Natural killer cell (primary cell): ENCODE measurements around the gene GALNT2. TPM values are rescaled to one million over a fixed set of nuclear protein-coding genes. Genes with fewer than 3 reads are reported as not detected.

Source experiments
- ATAC-seq, 3 donors: fragments of 150-1000 bp in 2 of 3; fragments of 200-7000 bp in 1 of 3; cut with Tn5 transposase; 1 replicate in 1 of 3; 2 replicates in 2 of 3; pipeline ENCODE4 v1.10.0; 2021; ENCODE audit warnings: mild to moderate bottlenecking in 2 of 3, moderate library complexity in 2 of 3
- DNase-seq, 2 donors: peaks; one replicate each; pipeline versions ENCODE4 v3.0.0 to v3.0.0-alpha.2; 2013 to 2021; ENCODE audit warnings: mixed read lengths in 1 of 2
- H3K27ac ChIP-seq: one replicate; pipeline ENCODE4 v1.5.1; 2013; ENCODE audit warnings: mild to moderate bottlenecking, low read length
- H3K27me3 ChIP-seq: one replicate; pipeline ENCODE4 v1.6.1; 2013; ENCODE audit warnings: low read length; ENCODE audit not compliant: control insufficient read depth, insufficient read depth
- H3K36me3 ChIP-seq: one replicate; pipeline ENCODE4 v1.6.1; 2013; ENCODE audit warnings: low read length; ENCODE audit not compliant: control insufficient read depth, insufficient read depth
- H3K4me1 ChIP-seq: one replicate; pipeline ENCODE4 v1.6.1; 2013; ENCODE audit warnings: low read length; ENCODE audit not compliant: control insufficient read depth, insufficient read depth
- H3K4me3 ChIP-seq: one replicate; pipeline ENCODE4 v1.5.1; 2013; ENCODE audit warnings: low read length
- H3K9me3 ChIP-seq: one replicate; pipeline ENCODE4 v1.6.1; 2013; ENCODE audit warnings: low read length; ENCODE audit not compliant: control insufficient read depth, insufficient read depth
- H3K27ac Mint-ChIP-seq, 2 donors: one replicate each; pipeline ENCODE4 v1.8.0; 2022; ENCODE audit warnings: mild to moderate bottlenecking in 2 of 2, mixed read lengths in 2 of 2, moderate library complexity in 1 of 2
- H3K27me3 Mint-ChIP-seq, 2 donors: one replicate each; pipeline ENCODE4 v1.8.0; 2022; ENCODE audit warnings: low read depth in 2 of 2, mixed read lengths in 2 of 2
- H3K36me3 Mint-ChIP-seq: one replicate; pipeline ENCODE4 v1.8.0; 2022; ENCODE audit warnings: mixed read lengths
- H3K4me1 Mint-ChIP-seq, 2 donors: one replicate each; pipeline ENCODE4 v1.8.0; 2022; ENCODE audit warnings: mixed read lengths in 2 of 2
- H3K4me3 Mint-ChIP-seq: one replicate; pipeline ENCODE4 v1.8.0; 2022; ENCODE audit warnings: mild to moderate bottlenecking, moderate library complexity, mixed read lengths
- H3K9me3 Mint-ChIP-seq, 2 donors: one replicate each; pipeline ENCODE4 v1.8.0; 2022; ENCODE audit warnings: mixed read lengths in 2 of 2
- WGBS: methylation state at CpG from one replicate; pipeline ENCODE4 v1.1.7; 2013; ENCODE audit warnings: missing lambda C conversion rate; ENCODE audit not compliant: insufficient coverage; 5-methylcytosine and 5-hydroxymethylcytosine counted together
- intact Hi-C: fragments of 100-400 bp; cut with micrococcal nuclease; formaldehyde crosslinking; loops from one replicate; pipeline ENCODE4 v1.14.2; 2022
- total RNA-seq, 4 donors: library from RNA; stranded (reverse); fragments of 120-200 nt in 1 of 4; gene quantifications; one replicate each; pipeline versions ENCODE4 v1.2.3 to v1.2.4, GENCODE V29; 2013 to 2022
- TF ChIP-seq, protein P1 (sequence below): fragments of 200-600 bp; IDR thresholded peaks from one replicate; pipeline ENCODE4 v1.8.0; 2022; ENCODE audit warnings: antibody characterized with exemption

The GALNT2 gene
- total RNA-seq, 3 donors from 2014 or later (not counting 1 experiment from before 2014, with no cell fraction given) = 31.2 to 53.6 (median 47.3) TPM

DNA sequence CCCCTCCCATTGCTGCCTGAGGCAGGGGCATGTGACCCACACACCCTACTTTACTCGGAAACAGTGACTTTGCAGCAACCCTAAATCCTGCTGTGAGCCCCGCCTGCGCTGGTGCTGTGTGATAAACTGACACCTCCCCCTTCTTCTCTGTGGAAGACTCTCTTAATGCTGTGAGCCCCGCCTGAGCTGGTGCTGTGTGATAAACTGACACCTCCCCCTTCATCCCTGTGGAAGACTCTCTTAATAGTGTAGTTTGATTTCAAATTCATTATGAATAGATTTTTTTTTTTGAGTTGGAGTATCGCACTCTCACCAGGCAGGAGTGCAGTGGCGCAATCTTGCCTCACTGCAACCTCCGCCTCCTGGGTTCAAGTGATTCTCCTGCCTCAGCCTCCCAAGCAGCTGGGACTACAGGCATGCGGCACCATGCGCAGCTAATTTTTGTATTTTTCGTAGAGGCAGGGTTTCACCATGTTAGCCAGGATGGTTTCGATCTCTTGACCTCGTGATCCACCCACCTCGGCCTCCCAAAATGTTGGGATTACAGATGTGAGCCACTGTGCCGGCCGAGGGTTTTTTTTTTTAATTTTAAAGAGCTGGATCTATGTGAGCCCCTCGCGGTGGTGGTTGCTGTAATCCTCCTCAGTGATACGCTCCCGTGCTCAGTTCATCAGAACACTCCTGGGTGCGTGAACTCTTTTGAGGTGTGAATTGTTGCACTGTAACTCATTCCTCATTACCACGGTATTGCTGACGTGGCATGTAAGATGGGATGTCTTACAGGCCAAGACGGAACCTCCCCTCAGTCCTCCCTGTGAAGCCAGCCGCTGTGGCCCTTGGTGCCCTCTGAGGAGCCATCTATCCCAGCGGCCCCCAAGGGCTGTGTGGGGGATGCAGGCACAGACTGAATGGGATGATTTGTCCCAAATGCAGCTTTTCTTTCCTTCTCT is 60.3 kb downstream of the GALNT2 start:
- no peaks in the 10 kb centered on the region for H3K36me3 ChIP-seq
- H3K4me1 ChIP-seq = peaks cover 47% of the 10 kb centered on the region

DNA sequence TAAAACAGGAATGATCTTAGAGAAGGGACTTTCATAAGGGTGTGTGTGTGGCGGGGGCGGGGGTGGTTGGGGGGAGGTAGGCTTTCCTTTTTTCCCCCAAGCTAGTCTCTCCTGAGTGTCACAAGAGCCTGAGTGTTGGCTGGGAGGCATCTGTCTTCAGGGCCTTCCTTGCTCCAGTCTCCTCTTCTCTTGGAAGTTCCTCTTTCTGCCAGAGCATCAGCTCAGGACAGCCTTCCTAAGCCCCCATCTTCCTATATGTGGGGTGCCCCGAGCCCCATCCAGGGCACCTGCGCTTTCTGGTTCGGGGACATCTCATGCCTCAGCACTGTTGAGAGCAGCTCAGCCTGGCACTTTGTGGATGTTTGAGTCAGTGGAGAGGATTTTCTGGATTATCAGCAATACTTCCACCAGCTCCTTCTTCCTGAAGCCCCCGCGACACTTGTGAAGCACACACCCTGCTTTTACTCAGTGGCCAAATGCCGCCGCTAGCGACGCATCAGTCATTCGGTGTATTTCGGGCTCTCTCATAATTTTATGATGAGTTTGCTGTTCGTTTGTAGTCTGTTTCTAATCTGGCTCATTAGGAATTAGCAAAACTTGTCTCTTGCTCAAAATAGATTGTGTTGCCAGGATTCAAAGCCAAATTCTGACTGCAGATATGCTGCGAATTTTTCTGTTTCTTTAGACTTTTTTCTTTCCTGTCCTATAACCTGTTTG is 61.7 kb downstream of the GALNT2 start:
- DNase-seq (no peak), ATAC-seq (no peak)
- Mint-ChIP-seq H3K27ac (peak overlapping the region in 1 of 2 donors; percentile 71), H3K4me1 (peaks cover 65 to 73% of the 10 kb centered on the region in 2 donors), H3K9me3 (no peaks in the 10 kb centered on the region), H3K27me3 (no peaks in the 10 kb centered on the region), H3K4me3 (peak overlapping the region; percentile 31), H3K36me3 (no peaks in the 10 kb centered on the region)
- 87% methylated on average over 13 of the region's 15 CpGs for WGBS
- peaks cover 42% of the 10 kb centered on the region for H3K4me1 ChIP-seq
- no peaks in the 10 kb centered on the region for H3K9me3 ChIP-seq
- TF ChIP-seq, protein P1, sequence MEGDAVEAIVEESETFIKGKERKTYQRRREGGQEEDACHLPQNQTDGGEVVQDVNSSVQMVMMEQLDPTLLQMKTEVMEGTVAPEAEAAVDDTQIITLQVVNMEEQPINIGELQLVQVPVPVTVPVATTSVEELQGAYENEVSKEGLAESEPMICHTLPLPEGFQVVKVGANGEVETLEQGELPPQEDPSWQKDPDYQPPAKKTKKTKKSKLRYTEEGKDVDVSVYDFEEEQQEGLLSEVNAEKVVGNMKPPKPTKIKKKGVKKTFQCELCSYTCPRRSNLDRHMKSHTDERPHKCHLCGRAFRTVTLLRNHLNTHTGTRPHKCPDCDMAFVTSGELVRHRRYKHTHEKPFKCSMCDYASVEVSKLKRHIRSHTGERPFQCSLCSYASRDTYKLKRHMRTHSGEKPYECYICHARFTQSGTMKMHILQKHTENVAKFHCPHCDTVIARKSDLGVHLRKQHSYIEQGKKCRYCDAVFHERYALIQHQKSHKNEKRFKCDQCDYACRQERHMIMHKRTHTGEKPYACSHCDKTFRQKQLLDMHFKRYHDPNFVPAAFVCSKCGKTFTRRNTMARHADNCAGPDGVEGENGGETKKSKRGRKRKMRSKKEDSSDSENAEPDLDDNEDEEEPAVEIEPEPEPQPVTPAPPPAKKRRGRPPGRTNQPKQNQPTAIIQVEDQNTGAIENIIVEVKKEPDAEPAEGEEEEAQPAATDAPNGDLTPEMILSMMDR = no peak
- intact Hi-C loops = no loop called here
- H3K4me3 ChIP-seq = no peak overlapping the region
- no peaks in the 10 kb centered on the region for H3K27me3 ChIP-seq
- no peaks in the 10 kb centered on the region for H3K36me3 ChIP-seq
- H3K27ac ChIP-seq = no peak overlapping the region

More for the DNA sequence above, 60.3 kb downstream of the GALNT2 start:
- Histone ChIP-seq H3K27me3 (no peaks in the 10 kb centered on the region), H3K27ac (no peak overlapping the region), H3K4me3 (no peak overlapping the region), H3K9me3 (no peaks in the 10 kb centered on the region)
- Mint-ChIP-seq H3K36me3 (no peaks in the 10 kb centered on the region), H3K4me1 (peaks cover 65 to 75% of the 10 kb centered on the region in 2 donors), H3K27ac (peak overlapping the region; percentile 80 to 93), H3K9me3 (no peaks in the 10 kb centered on the region), H3K27me3 (no peaks in the 10 kb centered on the region), H3K4me3 (peak overlapping the region; percentile 79)
- peak; percentile 74 to 79 (median 75) for ATAC-seq
- WGBS = 79% methylated on average over 24 of the region's 25 CpGs
- peak; percentile 34 to 48 for DNase-seq
- intact Hi-C loops = no loop called here
- TF ChIP-seq, protein P1 = no peak

DNA sequence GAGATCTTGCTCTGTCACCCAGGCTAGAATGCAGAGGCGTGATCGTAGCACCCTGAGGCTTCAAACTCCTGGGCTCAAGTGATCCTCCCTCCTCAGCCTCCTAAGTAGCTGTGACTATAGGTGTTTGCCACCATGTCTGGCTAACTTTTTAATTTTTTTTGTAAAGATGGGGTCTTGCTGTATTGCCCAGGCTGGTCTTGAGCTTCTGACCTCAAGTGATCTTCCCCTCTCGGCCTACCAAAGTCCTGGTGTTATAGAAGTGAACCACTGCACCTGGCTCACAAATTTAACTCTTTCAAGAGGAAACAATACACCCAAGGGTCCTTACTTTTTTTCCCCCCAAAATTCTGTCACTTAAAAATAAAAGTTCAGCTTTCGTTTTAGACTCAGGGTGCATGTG is 62.3 kb downstream of the GALNT2 start:
- Histone ChIP-seq H3K4me3 (no peak overlapping the region), H3K27me3 (no peaks in the 10 kb centered on the region), H3K36me3 (no peaks in the 10 kb centered on the region), H3K27ac (no peak overlapping the region), H3K9me3 (no peaks in the 10 kb centered on the region), H3K4me1 (peaks cover 37% of the 10 kb centered on the region)
- Mint-ChIP-seq H3K27ac (no peak overlapping the region), H3K4me3 (no peak overlapping the region), H3K36me3 (no peaks in the 10 kb centered on the region), H3K27me3 (no peaks in the 10 kb centered on the region), H3K4me1 (peaks cover 63 to 72% of the 10 kb centered on the region in 2 donors), H3K9me3 (no peaks in the 10 kb centered on the region)
- 98% methylated on average over 4 of the region's 4 CpGs for WGBS
- DNase-seq (no peak), ATAC-seq (no peak)
- TF ChIP-seq, protein P1 = no peak
- intact Hi-C loops = no loop called here
